Breast epithelium (tissue), 4 donors: Measurements from ENCODE around the gene IFNK. TPM values are rescaled to one million over a fixed set of nuclear protein-coding genes. Genes with fewer than 3 reads are reported as not detected.

Experiments
- DNase-seq, 2 donors: peaks; one replicate each; pipeline ENCODE4 v3.0.0-alpha.2; 2019; ENCODE audit warnings: low spot score in 2 of 2
- H3K27ac ChIP-seq, 2 donors: fragments of 200-600 bp; sonication (generic) in 1 of 2; one replicate each; pipeline ENCODE4 v1.5.1; 2016 to 2019; ENCODE audit warnings: mild to moderate bottlenecking in 1 of 2
- H3K27me3 ChIP-seq, 2 donors: fragments of 200-600 bp; sonication (generic) in 1 of 2; one replicate each; pipeline versions ENCODE4 v1.5.1 to v1.6.0; 2017 to 2019; ENCODE audit warnings: control low read depth in 1 of 2, mild to moderate bottlenecking in 1 of 2
- H3K36me3 ChIP-seq: fragments of 200-600 bp; one replicate; pipeline ENCODE4 v1.5.1; 2019
- H3K4me1 ChIP-seq, 2 donors: fragments of 200-600 bp; sonication (generic); one replicate each; pipeline ENCODE4 v1.5.1; 2016 to 2019; ENCODE audit warnings: control low read depth in 1 of 2
- H3K4me3 ChIP-seq, 3 donors: fragments of 200-600 bp; sonication (generic); 1 replicate in 2 of 3; 2 replicates in 1 of 3; pipeline ENCODE4 v1.5.1; 2016 to 2019; ENCODE audit warnings: mild to moderate bottlenecking in 3 of 3, moderate library complexity in 2 of 3
- H3K9me3 ChIP-seq, 2 donors: fragments of 200-600 bp; sonication (generic) in 1 of 2; one replicate each; pipeline ENCODE4 v1.5.1; 2016 to 2019; ENCODE audit warnings: control low read depth in 1 of 2
- CTCF ChIP-seq, 3 donors: fragments of 450-650 bp; IDR thresholded peaks; one replicate each; pipeline ENCODE4 v1.5.1; 2016 to 2017; ENCODE audit warnings: antibody characterized with exemption in 3 of 3, mild to moderate bottlenecking in 3 of 3, moderate library complexity in 3 of 3
- POLR2A ChIP-seq: fragments of 450-650 bp; IDR thresholded peaks from one replicate; pipeline ENCODE4 v1.6.1; 2016; ENCODE audit warnings: antibody characterized with exemption, mild to moderate bottlenecking, moderate library complexity
- POLR2AphosphoS5 ChIP-seq, 3 donors: sonication (generic); formaldehyde crosslinking; IDR thresholded peaks; one replicate each; pipeline ENCODE4 v1.6.1; 2017; ENCODE audit warnings: antibody characterized with exemption in 3 of 3
- intact Hi-C: fragments of 100-400 bp; cut with DNase I; formaldehyde crosslinking; loops from one replicate; pipeline ENCODE4 v1.15.1; 2023; ENCODE audit warnings: low total_unique reads
- total RNA-seq, 3 donors: library from RNA; depleted of rRNA; stranded (reverse); fragments of >200 nt; gene quantifications; one replicate each; pipeline ENCODE4 v1.1.0, GENCODE V29; 2016

The IFNK gene
- total RNA-seq, 3 donors from 2014 or later, result not detected

GRCh38 chr9:27510780-27511179 is 13.3 kb upstream of the IFNK start:
- TF ChIP-seq POLR2A, result no peak
- no peak for TF ChIP-seq CTCF (IDR thresholded peaks at IDR 0.05)
- no peak for TF ChIP-seq POLR2AphosphoS5 (IDR thresholded peaks at IDR 0.05)
- Histone ChIP-seq H3K27me3 (no peaks in the 10 kb centered on the region), H3K4me3 (no peak overlapping the region), H3K36me3 (no peaks in the 10 kb centered on the region), H3K9me3 (no peaks in the 10 kb centered on the region), H3K27ac (no peak overlapping the region), H3K4me1 (no peaks in the 10 kb centered on the region)
- intact Hi-C loops, result no loop called here
- no peak for DNase-seq

- H3K9me3 ChIP-seq, result no peaks in the 10 kb centered on the region
- no peak overlapping the region for H3K27ac ChIP-seq
- no peaks in the 10 kb centered on the region for H3K27me3 ChIP-seq
- no peak for DNase-seq
- H3K4me3 ChIP-seq, result no peak overlapping the region
- no peaks in the 10 kb centered on the region for H3K4me1 ChIP-seq
- no peak for TF ChIP-seq POLR2A
- TF ChIP-seq POLR2AphosphoS5 (IDR thresholded peaks at IDR 0.05), result no peak
- TF ChIP-seq CTCF (IDR thresholded peaks at IDR 0.05), result no peak
- intact Hi-C loops, result no loop called here
- H3K36me3 ChIP-seq, result no peaks in the 10 kb centered on the region
Measured at GRCh38 chr9:27511771-27512170, 12.3 kb upstream of the IFNK start.

- H3K36me3 ChIP-seq, result no peaks in the 10 kb centered on the region
- H3K27me3 ChIP-seq, result no peaks in the 10 kb centered on the region
- no peak overlapping the region for H3K4me3 ChIP-seq
- no peaks in the 10 kb centered on the region for H3K9me3 ChIP-seq
- TF ChIP-seq CTCF (IDR thresholded peaks at IDR 0.05), result no peak
- no peak for TF ChIP-seq POLR2AphosphoS5 (IDR thresholded peaks at IDR 0.05)
- TF ChIP-seq POLR2A, result no peak
- H3K4me1 ChIP-seq, result no peaks in the 10 kb centered on the region
- no peak for DNase-seq
- intact Hi-C loops, result no loop called here
- no peak overlapping the region for H3K27ac ChIP-seq
Measured at GRCh38 chr9:27514551-27514950, 9.5 kb upstream of the IFNK start.

GRCh38 chr9:27518006-27518405 is 6.1 kb upstream of the IFNK start:
- no peak overlapping the region for H3K4me3 ChIP-seq
- no peak for TF ChIP-seq CTCF (IDR thresholded peaks at IDR 0.05)
- TF ChIP-seq POLR2AphosphoS5 (IDR thresholded peaks at IDR 0.05), result no peak
- TF ChIP-seq POLR2A, result no peak
- H3K27me3 ChIP-seq, result no peaks in the 10 kb centered on the region
- peak overlapping the region; percentile 4 to 5 for H3K27ac ChIP-seq
- no peaks in the 10 kb centered on the region for H3K4me1 ChIP-seq
- DNase-seq, result no peak
- no peaks in the 10 kb centered on the region for H3K9me3 ChIP-seq
- intact Hi-C loops, result no loop called here
- no peaks in the 10 kb centered on the region for H3K36me3 ChIP-seq

GRCh38 chr9:27518809-27519208 is 5.3 kb upstream of the IFNK start:
- Histone ChIP-seq H3K4me3 (no peak overlapping the region), H3K9me3 (no peaks in the 10 kb centered on the region), H3K27ac (no peak overlapping the region), H3K4me1 (no peaks in the 10 kb centered on the region), H3K27me3 (no peaks in the 10 kb centered on the region), H3K36me3 (no peaks in the 10 kb centered on the region)
- TF ChIP-seq POLR2AphosphoS5 (IDR thresholded peaks at IDR 0.05) (no peak), CTCF (IDR thresholded peaks at IDR 0.05) (no peak), POLR2A (no peak)
- intact Hi-C loops, result no loop called here
- DNase-seq, result no peak
